Keratinocyte (primary cell): ENCODE results near the gene MED9. TPM values are rescaled to one million over a fixed set of nuclear protein-coding genes. Genes with fewer than 3 reads are reported as not detected.

Experiments
- DNase-seq: peaks from one replicate; pipeline ENCODE4 v3.0.0-alpha.2; 2011; ENCODE audit warnings: low read depth, missing footprints, low spot score
- FAIRE-seq: peaks from 2 replicates; lab custom pipeline; 2011; peaks lifted over from hg19 to GRCh38; lab: Jason Lieb, UNC
- H2AFZ ChIP-seq: 2 replicates; pipeline ENCODE4 v1.6.0; 2012; ENCODE audit warnings: low read length, control low read depth, inconsistent platforms; ENCODE audit not compliant: control insufficient read depth
- H3K27ac ChIP-seq: 2 replicates; pipeline ENCODE4 v1.5.1; 2011; ENCODE audit warnings: low read length; ENCODE audit not compliant: control insufficient read depth, insufficient read depth
- H3K27me3 ChIP-seq: 3 replicates; pipeline ENCODE4 v1.6.0; 2011; ENCODE audit warnings: low read length; ENCODE audit not compliant: control insufficient read depth, insufficient read depth; ENCODE audit errors: extremely low read depth
- H3K36me3 ChIP-seq, 2 experiments: 2 replicates in 1 of 2; 3 replicates in 1 of 2; pipeline ENCODE4 v1.5.1; 2011; ENCODE audit warnings: low read length in 2 of 2, mild to moderate bottlenecking in 1 of 2; ENCODE audit not compliant: control insufficient read depth in 2 of 2, insufficient read depth in 2 of 2; ENCODE audit errors: extremely low read depth in 1 of 2
- H3K4me1 ChIP-seq: 3 replicates; pipeline ENCODE4 v1.5.1; 2011; ENCODE audit warnings: low read length; ENCODE audit not compliant: control insufficient read depth, insufficient read depth; ENCODE audit errors: extremely low read depth
- H3K4me2 ChIP-seq: 3 replicates; pipeline ENCODE4 v1.6.0; 2011; ENCODE audit warnings: low read depth, low read length; ENCODE audit not compliant: control insufficient read depth, insufficient read depth; ENCODE audit errors: extremely low read depth
- H3K4me3 ChIP-seq, 3 experiments: fragments of 200-600 bp in 1 of 3; sonication (generic) in 1 of 3; 2 replicates in 2 of 3; 3 replicates in 1 of 3; pipeline ENCODE4 v1.5.1; 2011 to 2016; ENCODE audit warnings: low read length in 3 of 3, mild to moderate bottlenecking in 3 of 3, control low read depth in 2 of 3, inconsistent platforms in 1 of 3, low read depth in 1 of 3, mixed read lengths in 1 of 3, mixed run types in 1 of 3, moderate library complexity in 1 of 3; ENCODE audit not compliant: control insufficient read depth in 2 of 3, insufficient read depth in 2 of 3; ENCODE audit errors: extremely low read depth in 1 of 3
- H3K79me2 ChIP-seq: 2 replicates; pipeline ENCODE4 v1.6.0; 2012; ENCODE audit warnings: low read length; ENCODE audit not compliant: control insufficient read depth, insufficient read depth
- H3K9ac ChIP-seq: 3 replicates; pipeline ENCODE4 v1.6.0; 2011; ENCODE audit warnings: low read length; ENCODE audit not compliant: control insufficient read depth, insufficient read depth; ENCODE audit errors: extremely low read depth
- H3K9me1 ChIP-seq: 3 replicates; pipeline ENCODE4 v1.6.0; 2011; ENCODE audit warnings: low read length; ENCODE audit not compliant: control insufficient read depth, insufficient read depth; ENCODE audit errors: extremely low read depth
- H3K9me3 ChIP-seq: 2 replicates; pipeline ENCODE4 v1.5.1; 2012; ENCODE audit warnings: low read depth, low read length; ENCODE audit not compliant: control insufficient read depth
- H4K20me1 ChIP-seq: 3 replicates; pipeline ENCODE4 v1.6.0; 2011; ENCODE audit warnings: low read length; ENCODE audit not compliant: control insufficient read depth, insufficient read depth; ENCODE audit errors: extremely low read depth
- CTCF ChIP-seq, 3 experiments: IDR thresholded peaks in 1 of 3; conservative IDR thresholded peaks in 1 of 3; optimal IDR thresholded peaks in 1 of 3; 2 replicates in 2 of 3; 3 replicates in 1 of 3; pipeline versions ENCODE3 to v1.5.1; 2011; ENCODE audit warnings: low read length in 3 of 3, mild to moderate bottlenecking in 3 of 3, moderate library complexity in 2 of 3, control low read depth in 1 of 3, inconsistent platforms in 1 of 3; ENCODE audit not compliant: insufficient read depth in 2 of 3; ENCODE audit errors: extremely low read depth in 1 of 3
- EZH2 ChIP-seq: IDR thresholded peaks from one replicate; pipeline ENCODE4 v1.6.1; 2012; ENCODE audit warnings: inconsistent platforms, mild to moderate bottlenecking, low read length, moderate library complexity
- dilution Hi-C: fragments of 300-500 bp; cut with MboI; formaldehyde crosslinking; loops from one replicate; pipeline ENCODE4 v1.7.0; 2020; ENCODE audit warnings: low sequenced_read_pairs; ENCODE audit not compliant: extremely low pct_ligation_motif_present
- polyA plus RNA-seq, 5 experiments: library from polyadenylated mRNA; depleted of rRNA in 3 of 5; stranded (reverse) in 3 of 5; stranded (forward) in 1 of 5; unstranded in 1 of 5; fragments of >200 nt; gene quantifications; 1 replicate in 1 of 5; 2 replicates in 3 of 5; 3 replicates in 1 of 5; pipeline versions ENCODE4 v1.2.1 to v1.2.3, GENCODE V29; 2011 to 2012; ENCODE audit warnings: missing spikeins in 2 of 5, low read depth in 1 of 5, low replicate concordance in 1 of 5

Gene MED9
- polyA plus RNA-seq, 1 donor (not counting 4 experiments of a cell fraction or from before 2014, with no cell fraction given) = 6.9 TPM

GRCh38 chr17:17526369-17526768 lies 49.6 kb downstream of the MED9 start:
- FAIRE-seq = no peak
- Histone ChIP-seq H3K36me3 (no peaks in the 10 kb centered on the region), H3K9me3 (no peaks in the 10 kb centered on the region), H2AFZ (no peak overlapping the region), H4K20me1 (peaks cover 4% of the 10 kb centered on the region), H3K9ac (no peak overlapping the region), H3K79me2 (no peaks in the 10 kb centered on the region), H3K9me1 (no peaks in the 10 kb centered on the region), H3K4me3 (no peak overlapping the region), H3K27ac (no peak overlapping the region), H3K4me1 (no peaks in the 10 kb centered on the region), H3K4me2 (no peak overlapping the region), H3K27me3 (no peaks in the 10 kb centered on the region)
- TF ChIP-seq EZH2 (no peak), CTCF (optimal IDR thresholded peaks at IDR 0.05 in 1 of 3, IDR thresholded peaks at IDR 0.05 in 1 of 3, conservative IDR thresholded peaks at IDR 0.05 in 1 of 3; ENCODE audit: extremely low read depth in 1 of 3, insufficient read depth in 2 of 3, low read length in 3 of 3) (no peak)
- DNase-seq = no peak
- dilution Hi-C loops = no loop called here

DNA sequence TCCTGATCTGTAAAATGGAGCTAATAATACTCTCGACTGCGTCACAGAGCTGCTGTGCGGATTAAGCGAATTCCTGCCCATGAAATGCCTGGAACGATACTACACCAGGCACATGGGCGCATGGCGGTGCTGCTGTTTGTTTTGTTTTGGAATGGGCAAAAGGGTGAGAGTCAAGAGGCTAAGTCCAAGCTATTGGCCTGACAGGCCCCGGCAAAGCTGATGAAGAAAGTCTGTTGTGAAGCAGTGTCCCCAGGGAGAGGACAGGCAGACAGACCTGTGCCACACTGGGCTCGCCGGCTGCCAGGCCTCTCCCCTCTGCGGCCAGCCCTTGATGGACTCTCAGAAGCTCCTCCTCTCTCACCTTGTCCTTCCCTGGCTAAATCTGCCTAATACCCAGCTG lies 50.7 kb downstream of the MED9 start:
- DNase-seq (no peak), FAIRE-seq (no peak)
- Histone ChIP-seq H4K20me1 (no peaks in the 10 kb centered on the region), H2AFZ (no peak overlapping the region), H3K79me2 (no peaks in the 10 kb centered on the region), H3K9me3 (no peaks in the 10 kb centered on the region), H3K27ac (no peak overlapping the region), H3K9ac (no peak overlapping the region), H3K36me3 (no peaks in the 10 kb centered on the region), H3K4me3 (no peak overlapping the region), H3K27me3 (no peaks in the 10 kb centered on the region), H3K9me1 (no peaks in the 10 kb centered on the region), H3K4me2 (no peak overlapping the region), H3K4me1 (no peaks in the 10 kb centered on the region)
- no peak for TF ChIP-seq CTCF (optimal IDR thresholded peaks at IDR 0.05 in 1 of 3, IDR thresholded peaks at IDR 0.05 in 1 of 3, conservative IDR thresholded peaks at IDR 0.05 in 1 of 3; ENCODE audit: extremely low read depth in 1 of 3, insufficient read depth in 2 of 3, low read length in 3 of 3)
- no peak for TF ChIP-seq EZH2
- dilution Hi-C loops = no loop called here
